Raji (cell line): ENCODE results near the gene RC3H1.

Source experiments
- POLR2A ChIP-seq: IDR thresholded peaks from 2 replicates; pipeline ENCODE4 v1.6.1; 2011; ENCODE audit warnings: low read depth, low read length, control low read depth; ENCODE audit not compliant: insufficient read depth

Gene RC3H1, protein sequence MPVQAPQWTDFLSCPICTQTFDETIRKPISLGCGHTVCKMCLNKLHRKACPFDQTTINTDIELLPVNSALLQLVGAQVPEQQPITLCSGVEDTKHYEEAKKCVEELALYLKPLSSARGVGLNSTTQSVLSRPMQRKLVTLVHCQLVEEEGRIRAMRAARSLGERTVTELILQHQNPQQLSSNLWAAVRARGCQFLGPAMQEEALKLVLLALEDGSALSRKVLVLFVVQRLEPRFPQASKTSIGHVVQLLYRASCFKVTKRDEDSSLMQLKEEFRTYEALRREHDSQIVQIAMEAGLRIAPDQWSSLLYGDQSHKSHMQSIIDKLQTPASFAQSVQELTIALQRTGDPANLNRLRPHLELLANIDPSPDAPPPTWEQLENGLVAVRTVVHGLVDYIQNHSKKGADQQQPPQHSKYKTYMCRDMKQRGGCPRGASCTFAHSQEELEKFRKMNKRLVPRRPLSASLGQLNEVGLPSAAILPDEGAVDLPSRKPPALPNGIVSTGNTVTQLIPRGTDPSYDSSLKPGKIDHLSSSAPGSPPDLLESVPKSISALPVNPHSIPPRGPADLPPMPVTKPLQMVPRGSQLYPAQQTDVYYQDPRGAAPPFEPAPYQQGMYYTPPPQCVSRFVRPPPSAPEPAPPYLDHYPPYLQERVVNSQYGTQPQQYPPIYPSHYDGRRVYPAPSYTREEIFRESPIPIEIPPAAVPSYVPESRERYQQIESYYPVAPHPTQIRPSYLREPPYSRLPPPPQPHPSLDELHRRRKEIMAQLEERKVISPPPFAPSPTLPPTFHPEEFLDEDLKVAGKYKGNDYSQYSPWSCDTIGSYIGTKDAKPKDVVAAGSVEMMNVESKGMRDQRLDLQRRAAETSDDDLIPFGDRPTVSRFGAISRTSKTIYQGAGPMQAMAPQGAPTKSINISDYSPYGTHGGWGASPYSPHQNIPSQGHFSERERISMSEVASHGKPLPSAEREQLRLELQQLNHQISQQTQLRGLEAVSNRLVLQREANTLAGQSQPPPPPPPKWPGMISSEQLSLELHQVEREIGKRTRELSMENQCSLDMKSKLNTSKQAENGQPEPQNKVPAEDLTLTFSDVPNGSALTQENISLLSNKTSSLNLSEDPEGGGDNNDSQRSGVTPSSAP

DNA sequence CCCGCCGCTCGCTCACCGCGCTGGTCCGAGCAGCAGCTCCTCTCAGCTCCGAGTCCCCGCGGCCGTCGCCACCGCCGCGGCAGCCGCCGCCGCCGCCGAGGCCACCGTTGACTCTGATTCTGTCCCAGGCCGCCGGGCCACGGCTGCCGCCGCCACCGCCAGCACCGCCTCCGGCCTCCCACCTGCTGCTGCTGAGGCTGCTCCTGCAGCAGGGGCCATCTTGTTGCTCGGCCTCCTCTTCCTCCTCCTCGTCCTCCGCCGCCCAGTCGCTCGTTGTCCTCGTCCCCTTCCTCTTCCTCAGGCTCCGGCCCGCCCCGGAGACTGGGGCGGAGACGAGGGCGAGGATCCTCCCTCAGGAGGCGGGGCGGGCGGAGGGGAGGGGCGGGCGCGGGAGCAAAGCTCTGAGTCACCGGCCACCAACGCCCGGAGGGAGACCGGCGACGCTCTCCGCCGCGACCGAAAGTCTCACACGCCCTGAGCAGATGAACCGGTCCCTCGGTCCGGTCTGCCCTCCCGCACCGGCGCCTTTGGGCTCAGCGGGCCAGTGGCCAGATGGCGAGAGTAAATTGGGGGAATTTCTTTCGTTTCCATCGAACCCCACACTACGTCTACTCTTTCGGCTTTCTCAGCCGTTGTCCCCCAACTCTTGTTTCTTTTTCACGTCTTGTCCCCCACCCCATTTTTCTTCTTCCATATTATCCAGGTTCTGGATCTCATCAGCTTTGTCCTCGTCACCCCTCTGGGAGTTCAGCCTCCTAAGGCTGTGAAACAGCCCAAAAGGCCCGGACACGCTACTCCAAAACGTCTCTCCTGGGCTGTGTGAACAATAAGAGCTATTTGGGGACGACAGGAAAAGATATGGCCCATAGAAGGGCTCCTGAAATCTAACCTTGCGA is at the start of gene RC3H1:
Gene RC3H1, minus strand, starts transcription at position 278 of the 896 bp plus-strand sequence. CDS start 29,372 bp downstream, outside the sequence.
- TF ChIP-seq POLR2A, result peak; percentile 99

DNA sequence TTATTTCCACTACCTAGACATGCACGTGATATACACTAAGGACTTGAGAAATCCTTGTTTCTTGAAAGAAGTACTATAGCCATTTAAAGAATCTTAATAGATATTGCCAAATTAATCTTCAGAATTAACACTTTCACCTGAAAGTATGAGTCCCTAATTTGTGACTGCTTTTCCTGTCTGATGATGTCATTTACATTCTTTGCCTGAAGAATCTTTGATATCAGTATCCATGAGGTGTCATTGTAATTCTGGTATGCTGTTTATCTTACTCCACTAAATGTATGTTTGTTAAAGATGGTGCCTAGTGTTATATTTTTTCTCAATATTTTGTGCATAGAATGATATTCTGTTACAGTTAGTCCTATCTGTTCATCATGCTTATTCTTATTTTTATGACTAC is 48.5 kb upstream of the RC3H1 start:
- no peak for TF ChIP-seq POLR2A

DNA sequence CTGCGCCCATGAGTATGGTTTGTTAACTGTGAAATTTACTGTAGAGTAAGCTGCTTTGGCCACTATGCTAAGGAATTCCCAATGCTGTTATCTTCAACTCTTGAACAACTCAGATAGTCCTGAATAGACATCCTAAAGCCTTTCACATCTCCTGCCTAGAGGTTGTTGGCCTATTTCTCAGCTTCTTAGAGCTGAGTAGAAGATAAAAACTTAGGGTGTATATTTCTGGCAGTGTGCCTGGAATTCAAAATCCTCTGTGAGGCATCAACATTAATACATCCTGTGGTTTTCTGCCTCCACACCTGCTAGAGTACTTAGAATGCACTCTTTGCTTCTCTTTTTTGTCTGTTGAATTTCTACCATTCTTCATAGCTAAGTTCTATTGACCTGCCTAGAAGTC is 45.8 kb upstream of the RC3H1 start:
- no peak for TF ChIP-seq POLR2A

DNA sequence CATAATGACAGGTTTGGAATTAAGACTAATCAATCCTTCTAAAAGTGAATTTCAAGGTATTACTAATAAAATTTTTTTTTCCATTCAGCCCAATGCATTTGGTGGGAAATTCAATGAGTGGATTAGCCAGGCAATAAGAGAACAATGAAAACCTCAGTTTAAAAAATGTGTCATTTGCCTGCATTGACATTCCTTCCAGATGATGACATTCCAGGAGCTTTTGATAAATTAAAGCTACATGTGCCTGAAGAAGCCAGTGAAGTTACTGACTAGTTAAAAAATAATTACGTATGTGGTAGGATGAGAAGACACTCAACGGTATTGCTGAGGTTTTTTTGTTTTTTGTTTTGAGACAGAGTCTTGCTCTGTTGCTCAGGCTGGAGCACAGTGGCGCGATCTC is 37.9 kb upstream of the RC3H1 start:
- no peak for TF ChIP-seq POLR2A

DNA sequence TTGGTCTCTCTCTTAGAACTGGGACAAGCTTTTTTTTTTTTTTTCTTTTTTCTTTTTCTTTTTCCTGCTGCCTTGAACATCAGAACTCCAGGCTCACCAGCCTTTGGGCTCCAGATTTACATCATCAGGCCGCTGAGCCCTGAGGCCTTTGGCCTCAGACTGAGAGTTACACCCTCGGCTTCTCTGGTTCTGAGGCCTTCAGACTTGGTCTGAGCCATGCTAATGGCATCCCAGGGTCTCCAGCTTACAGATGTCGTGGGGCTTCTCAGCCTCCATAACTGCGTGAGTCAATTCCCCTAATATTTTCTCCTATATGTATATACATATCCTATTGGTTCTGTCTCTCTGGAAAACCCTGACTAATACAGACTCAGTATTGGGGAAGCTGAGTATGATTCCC is 36.5 kb upstream of the RC3H1 start:
- TF ChIP-seq POLR2A, result no peak

DNA sequence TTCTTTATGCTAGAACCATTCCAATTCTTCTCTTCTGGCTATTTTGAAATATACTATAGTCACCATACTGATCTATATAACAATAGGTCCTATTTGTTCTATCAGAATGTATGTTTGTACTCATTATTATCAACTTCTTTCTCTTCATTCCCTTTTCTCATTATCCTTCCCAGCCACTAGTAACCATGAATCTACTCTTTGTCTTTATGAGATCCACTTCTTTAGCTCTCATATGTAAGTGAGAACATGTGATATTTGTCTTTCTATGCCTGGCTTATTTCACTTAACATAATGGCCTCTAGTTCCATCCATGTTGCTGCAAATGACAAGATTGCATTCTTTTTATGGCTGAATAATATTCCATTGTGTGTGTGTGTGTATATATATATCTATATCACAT is 31.7 kb upstream of the RC3H1 start:
- no peak for TF ChIP-seq POLR2A

DNA sequence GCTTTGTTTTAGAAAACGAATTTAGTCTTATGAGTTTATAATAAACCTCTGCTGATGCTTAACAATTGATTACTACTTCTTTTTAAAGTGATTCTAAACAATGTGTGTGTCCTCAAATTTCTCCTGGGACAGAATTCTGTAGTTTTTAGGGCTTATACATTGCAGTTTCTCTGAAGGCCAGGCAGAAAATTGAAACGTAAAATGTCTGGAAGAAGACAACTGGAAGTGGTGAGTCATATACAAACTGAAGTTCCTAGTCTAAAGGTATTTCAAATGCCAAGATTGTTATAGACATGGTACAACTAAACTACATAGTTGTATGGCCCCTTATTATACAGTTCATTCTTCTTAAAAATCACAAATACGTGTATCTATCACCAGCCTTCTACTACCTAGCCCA is 30.5 kb upstream of the RC3H1 start:
- no peak for TF ChIP-seq POLR2A

DNA sequence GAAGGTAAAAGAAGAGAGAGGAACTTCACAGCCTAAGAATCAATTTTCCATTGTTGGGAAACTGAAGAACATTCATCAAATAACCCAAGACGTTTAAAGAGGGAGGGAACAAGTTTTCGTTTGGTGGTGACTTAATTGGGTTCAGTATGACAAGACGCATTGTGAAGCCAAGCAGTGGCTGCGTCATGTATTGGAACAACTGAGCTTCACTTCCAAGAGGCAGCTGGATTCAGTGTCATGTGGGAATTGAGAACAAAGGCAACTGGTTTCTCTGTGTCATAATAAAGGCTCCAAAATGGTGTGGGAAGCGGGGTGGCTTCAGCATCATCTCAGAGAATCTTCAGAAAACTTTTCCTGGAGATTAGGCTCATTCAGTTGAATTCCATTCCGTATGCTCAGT is 29.8 kb upstream of the RC3H1 start:
- no peak for TF ChIP-seq POLR2A

DNA sequence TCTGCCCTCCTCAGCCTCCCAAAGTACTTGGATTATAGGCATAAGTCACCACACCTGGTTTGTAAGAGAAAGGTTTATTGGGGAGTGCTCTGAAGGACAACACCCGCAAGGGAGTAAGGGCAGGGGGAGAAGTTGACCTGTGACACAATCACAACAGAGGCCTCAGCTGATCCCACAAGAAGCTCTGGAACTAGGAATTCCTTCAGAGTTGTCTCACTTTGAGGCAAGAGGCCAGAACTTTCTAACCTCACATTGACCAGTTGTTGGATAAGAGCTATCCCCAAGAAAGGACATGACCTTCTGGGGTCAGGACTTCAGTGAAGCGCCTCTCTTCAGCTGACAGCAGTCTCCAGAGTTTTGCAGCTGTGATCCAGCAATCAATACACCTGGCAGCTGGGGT is 27.4 kb upstream of the RC3H1 start:
- TF ChIP-seq POLR2A, result no peak

DNA sequence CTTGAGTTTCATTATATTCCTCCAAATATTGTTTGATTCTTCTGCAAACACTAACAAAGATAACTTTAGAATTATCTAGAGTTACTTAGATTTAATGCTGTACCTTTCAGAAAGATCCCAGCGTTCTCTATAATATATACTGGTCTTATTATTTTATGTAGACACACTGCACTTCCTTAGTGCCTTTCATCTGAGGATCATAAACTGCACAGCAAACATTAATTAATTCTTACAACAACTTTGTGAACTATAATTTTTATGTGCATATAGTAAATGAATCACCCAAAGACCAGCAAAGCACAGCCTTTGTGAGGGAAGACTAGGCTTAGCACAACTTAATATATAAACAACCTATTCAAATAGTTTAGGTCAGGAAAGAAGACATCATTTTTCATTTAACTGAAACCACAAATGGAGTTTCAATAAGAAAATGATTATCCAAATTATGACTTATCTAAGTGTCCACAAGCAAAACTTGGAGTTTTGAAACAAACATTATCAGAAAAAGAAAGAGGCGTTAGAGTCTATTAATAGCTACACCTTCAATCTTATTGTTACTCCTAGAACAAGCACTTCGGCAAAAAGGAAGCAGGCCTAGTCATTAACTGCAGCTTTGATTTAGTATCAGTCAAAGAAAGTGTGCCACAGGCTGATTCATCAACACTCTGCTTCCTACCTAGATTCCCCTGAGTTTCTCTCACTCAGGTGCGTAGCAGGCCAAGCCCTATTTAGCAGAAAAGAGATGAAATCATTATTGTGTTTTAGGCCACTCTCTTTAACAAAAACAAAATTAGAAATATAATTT is 22.5 kb upstream of the RC3H1 start:
- no peak for TF ChIP-seq POLR2A

DNA sequence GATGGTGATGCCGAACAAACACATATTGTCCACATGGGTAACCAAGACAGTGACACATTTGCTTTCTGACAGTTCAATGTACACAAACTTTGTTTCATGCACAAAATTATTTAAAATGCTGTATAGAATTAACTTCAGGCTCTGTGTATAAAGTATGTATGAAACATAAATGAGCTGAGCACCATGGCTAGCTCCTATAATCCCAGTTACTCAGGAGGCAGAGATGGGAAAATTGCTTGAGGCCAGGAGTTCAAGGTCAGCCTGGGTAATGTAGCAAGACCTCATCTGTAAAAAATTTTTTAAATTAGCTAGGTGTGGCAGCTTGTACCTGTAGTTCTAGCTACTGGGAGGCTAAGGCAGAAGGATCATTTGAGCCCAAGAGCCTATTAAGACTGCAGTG is 19.2 kb upstream of the RC3H1 start:
- TF ChIP-seq POLR2A, result no peak

DNA sequence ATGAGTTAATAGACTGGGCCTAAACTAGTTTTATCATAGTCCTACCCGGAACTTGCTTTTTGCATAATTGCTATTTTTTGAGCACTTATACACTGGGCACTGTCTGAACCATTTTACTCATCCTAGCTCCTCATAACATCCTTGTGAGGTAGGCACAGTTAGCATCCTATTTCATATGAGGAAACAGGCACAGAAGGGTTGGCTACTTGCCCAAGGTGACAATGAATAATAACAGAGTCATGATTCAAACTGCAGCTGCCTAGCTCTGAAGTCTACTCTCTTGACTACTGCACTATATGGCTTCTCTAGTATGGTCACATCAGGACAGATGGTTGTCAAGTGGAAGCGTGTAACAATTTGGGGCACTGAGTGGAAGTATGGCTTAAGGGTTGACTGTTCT is 18.2 kb upstream of the RC3H1 start:
- no peak for TF ChIP-seq POLR2A

DNA sequence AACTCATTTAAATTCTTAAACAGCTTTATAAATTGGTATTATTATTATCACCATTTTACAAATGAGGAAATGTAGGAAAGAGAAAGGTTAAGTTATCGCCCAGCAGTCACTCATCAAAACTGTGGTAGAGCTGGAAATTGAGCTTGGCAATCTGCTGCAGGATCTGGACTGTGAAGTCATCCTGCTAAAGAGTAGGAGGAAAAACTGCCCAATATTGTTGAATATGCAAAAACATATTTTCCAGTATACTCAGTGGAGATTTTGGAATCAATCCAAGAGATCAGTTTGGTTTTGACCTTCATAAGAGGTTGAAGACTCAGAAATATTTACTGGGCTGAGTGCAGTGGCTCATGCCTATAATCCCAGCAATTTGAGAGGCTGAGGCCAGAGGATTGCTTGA is 16.9 kb upstream of the RC3H1 start:
- TF ChIP-seq POLR2A, result no peak

DNA sequence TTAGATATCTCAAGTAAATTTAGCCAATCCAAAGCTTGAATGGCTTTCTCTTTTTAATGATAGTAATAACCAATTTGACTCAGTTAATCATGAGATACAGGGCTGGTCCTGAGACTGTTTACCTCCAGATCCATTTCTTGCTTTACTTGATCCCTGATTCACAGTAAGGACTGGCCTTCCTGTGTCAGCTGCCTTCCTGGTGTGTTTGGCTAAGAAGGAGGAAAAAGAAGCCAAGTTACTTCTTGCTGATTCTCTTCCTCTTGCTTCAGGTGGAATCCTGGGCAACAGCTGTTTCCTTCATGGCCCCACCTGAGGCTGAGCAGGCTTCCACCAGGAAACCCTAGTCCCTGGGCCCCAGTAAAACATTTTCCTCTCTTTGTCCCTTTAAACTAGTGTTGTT is 14.6 kb upstream of the RC3H1 start:
- TF ChIP-seq POLR2A, result no peak
